IPS-18c (cell line): Measurements from ENCODE around the gene ANO4.

Experiments used
- H3K4me3 ChIP-seq: 2 replicates; pipeline ENCODE4 v1.7.0; 2013; ENCODE audit warnings: low read depth, mild to moderate bottlenecking, low read length, moderate library complexity; ENCODE audit not compliant: insufficient read depth
- H3K9me3 ChIP-seq: one replicate; pipeline ENCODE4 v1.6.1; 2013; ENCODE audit warnings: mild to moderate bottlenecking, low read length, moderate library complexity; ENCODE audit not compliant: control insufficient read depth, insufficient read depth

The ANO4 gene

DNA sequence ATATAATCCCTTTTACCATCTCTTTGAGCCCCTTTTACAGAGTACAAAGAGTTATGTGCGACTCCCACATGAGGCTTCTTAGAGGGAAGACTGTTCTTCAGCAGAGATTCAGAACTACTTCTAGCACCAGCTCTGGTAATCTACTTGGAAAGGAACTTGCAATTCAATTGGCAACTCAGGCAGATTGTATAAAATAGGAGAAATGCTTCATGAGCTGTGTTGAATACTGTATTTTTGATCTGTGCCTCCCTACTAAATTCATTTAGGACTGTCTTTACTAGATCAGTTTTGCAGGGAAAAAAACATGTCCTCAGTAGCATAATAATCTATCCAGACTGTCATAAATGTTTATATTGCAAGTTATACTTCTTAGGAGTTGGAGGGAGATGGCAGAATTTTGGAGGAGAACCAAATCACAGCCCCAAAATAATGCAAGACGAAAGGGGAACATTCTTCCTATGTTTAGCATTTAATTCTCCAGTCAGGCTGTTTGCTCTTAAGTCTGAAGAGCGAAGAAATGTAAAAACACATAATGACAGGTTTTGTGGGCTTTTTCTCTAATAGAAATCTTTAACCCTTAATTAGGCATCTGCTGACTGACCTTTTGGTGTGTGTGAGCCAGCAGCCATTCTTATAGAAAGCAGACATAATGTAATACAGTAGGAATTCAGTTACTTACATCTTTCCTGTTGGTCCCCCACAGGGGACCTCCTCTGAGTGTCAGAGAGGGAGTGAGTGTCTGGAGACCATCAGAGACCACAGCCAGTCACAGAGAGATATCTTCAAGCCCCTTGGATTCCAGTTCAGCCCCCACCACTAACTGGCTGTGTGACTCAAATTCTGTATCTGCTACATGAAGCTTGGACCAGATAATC lies 3.9 kb downstream of the ANO4 start:
- Histone ChIP-seq H3K9me3 (no peaks in the 10 kb centered on the region), H3K4me3 (no peak overlapping the region)

DNA sequence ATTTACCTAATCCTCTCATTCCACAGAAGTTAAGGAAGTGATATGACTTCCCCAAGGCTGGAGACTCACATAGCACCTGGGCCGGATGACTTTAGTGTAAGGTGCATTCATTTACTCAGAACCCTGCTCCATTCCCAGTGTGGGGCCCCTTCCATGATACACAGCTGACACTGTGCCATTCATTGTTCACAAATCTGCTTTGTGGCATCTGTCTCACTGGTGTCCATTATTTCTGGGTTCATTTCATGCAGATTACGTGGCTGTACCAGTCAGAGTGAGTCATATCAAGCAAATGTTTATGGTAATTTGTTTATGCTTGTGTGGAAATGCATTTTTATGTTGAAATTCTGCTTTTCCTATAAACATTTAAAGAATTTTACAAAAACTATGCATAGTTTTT lies 5.2 kb downstream of the ANO4 start:
- H3K4me3 ChIP-seq: no peak overlapping the region
- H3K9me3 ChIP-seq: no peaks in the 10 kb centered on the region

DNA sequence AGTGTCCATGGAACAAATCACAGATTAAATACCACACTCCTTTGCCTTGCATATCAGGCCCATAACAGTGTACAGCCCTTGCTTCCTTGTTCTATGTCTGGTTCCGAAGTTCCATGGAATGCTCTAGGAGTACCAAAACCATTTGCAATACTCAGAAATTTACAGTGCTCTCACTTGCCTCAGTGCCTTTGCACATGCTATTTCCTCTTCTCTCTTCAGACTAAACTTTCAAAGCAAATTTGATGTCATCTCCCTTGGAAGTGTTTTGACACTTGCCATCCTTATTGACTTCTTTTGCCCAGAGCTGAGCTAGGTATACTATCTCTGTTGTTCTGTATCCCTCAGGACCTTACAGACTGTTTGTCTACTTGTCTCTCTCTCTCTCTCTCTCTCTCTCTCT lies 6.1 kb downstream of the ANO4 start:
- no peaks in the 10 kb centered on the region for H3K9me3 ChIP-seq
- no peak overlapping the region for H3K4me3 ChIP-seq

DNA sequence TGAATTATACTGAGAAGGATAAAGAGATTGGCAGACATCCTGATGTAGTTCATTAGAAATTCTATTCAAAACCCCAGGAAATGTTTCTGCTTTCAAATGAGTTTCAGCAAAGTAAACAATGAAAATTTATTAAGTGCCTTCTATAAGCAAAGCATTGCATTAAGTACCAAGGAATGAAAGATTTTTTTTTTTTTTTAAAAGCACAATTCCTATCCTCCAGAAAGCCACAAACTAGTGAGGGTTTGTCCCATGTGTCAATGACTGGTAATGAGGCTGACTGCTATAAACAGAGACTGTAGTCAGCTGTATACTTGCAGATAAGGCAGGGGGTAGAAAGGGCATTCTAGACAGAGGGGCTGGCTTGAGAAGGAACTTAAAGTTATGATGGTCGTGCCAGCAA lies 6.7 kb downstream of the ANO4 start:
- Histone ChIP-seq H3K9me3 (no peaks in the 10 kb centered on the region), H3K4me3 (no peak overlapping the region)

DNA sequence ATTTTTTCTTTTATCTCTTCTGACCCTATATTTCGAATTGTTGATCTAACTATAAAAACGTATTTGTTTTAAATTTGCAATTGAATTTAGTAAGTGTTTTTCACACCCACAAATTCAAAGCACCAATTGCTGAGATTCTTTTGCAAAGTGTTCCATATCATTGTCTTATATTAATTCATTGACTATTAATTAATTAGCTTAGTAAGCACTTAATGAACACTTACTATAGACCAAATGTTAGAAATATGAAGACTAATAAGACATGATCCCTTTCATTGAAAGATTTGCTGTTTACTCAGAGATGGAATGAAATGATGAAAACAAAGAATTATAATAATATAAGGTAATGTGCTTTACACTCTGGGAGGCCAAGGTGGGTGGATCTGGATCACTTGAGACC lies 14.2 kb downstream of the ANO4 start:
- peaks cover 2% of the 10 kb centered on the region for H3K9me3 ChIP-seq
- no peak overlapping the region for H3K4me3 ChIP-seq

DNA sequence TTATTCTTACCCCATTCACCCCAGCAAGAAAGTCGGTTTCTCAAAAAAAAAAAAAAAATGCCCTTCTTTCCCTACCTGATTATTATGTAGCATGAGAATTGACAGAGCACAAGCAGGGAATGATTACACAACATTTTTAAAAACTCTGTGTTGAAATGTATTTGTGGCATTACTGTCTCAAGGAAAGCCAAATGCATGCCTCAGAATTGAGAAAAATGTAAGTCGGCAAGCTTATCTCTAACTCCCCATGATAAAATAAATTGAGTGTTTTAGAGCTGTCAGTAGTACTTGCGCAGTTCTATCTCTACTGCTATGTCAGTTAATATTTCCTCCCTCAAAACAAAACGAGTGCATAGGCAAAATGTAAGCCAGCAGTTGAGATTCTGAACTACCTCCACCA lies 25.7 kb downstream of the ANO4 start:
- no peak overlapping the region for H3K4me3 ChIP-seq
- no peaks in the 10 kb centered on the region for H3K9me3 ChIP-seq

DNA sequence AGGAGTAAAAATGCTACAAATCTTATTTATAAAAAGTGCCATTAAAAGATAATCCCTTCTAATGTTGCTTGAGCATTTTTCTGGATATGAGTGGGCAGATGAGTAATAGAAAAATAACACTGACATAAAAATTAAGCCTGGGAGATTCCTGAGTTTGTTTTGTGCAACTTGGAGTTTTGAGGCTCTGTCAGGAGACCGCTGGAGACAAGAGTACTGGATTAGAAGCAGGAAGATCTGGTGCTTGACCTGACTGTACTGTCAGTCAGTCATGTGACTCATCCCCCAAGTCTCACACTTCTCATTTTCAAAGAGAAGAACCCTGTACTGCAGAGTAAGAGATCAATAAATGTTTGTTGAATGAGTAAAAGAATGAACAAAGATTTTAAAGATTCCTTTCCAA lies 29.4 kb downstream of the ANO4 start:
- Histone ChIP-seq H3K4me3 (no peak overlapping the region), H3K9me3 (no peaks in the 10 kb centered on the region)

DNA sequence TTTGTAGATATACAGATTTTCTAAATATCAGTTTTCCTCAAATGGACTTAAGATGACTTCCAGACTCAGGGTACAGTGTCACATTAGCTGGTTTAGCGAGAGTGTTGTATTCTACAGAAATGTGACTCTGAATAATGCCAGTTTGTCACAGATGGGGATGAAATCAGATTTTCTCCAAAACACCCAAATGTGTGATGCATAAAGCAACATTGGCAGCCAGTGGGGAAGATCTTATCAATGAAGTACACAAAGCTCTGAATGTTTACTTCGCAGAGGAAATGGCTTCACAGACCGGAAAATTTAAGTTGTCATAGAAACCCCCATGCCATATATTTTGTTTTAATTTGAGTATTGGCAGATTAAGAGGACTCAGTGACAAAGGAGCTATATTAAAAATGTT lies 29.9 kb downstream of the ANO4 start:
- H3K4me3 ChIP-seq: no peak overlapping the region

DNA sequence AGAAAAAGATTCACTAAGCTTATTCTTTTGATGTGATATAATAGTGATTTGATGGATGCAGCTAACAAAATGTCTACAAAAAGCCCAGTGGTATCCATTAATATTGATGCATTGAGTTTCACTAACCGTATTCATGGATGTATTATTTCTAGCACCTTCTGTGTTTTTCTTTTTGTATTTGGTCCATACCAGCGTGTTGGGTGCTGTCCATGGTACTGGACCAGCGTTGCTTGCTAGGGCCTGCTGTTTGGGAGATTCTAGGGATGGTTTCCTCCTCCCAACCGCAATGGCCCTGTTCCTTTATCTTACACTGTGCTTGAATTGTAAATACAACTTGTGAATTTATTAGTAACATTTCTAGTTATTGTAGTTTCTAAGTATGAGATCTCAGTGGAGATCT lies 31.7 kb downstream of the ANO4 start:
- H3K9me3 ChIP-seq: no peaks in the 10 kb centered on the region
- H3K4me3 ChIP-seq: no peak overlapping the region

More for the DNA sequence above, 29.9 kb downstream of the ANO4 start:
- H3K9me3 ChIP-seq: no peaks in the 10 kb centered on the region

DNA sequence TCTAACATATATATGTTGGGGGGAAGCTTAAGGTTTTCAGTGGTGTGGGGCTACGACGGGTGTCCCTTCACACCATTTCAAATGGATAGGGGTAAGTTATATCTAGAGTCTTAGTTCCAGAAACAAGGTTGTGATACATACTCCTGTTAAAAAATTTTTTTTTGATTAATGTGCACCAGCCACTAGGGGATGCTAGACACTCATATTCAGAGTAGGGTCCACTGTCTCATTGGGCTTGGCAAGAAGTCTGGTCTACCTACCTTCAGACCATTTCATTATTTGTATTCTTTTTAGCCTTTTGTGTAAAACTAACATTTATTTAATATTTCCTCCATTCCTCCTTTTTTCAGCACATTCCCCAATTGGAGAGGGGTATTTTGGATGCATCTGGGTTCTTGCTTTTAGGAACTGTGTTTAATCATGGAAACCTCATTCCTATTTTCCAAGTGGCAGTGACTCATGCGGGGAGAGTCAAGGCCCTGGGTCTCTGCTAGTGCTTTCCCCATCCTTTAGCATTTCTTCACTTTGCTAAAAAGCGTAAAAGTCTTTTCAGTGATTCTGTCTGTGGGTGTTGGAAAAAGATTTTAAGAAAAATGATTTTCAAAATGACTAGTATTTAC lies 33.4 kb downstream of the ANO4 start:
- Histone ChIP-seq H3K9me3 (no peaks in the 10 kb centered on the region), H3K4me3 (no peak overlapping the region)

DNA sequence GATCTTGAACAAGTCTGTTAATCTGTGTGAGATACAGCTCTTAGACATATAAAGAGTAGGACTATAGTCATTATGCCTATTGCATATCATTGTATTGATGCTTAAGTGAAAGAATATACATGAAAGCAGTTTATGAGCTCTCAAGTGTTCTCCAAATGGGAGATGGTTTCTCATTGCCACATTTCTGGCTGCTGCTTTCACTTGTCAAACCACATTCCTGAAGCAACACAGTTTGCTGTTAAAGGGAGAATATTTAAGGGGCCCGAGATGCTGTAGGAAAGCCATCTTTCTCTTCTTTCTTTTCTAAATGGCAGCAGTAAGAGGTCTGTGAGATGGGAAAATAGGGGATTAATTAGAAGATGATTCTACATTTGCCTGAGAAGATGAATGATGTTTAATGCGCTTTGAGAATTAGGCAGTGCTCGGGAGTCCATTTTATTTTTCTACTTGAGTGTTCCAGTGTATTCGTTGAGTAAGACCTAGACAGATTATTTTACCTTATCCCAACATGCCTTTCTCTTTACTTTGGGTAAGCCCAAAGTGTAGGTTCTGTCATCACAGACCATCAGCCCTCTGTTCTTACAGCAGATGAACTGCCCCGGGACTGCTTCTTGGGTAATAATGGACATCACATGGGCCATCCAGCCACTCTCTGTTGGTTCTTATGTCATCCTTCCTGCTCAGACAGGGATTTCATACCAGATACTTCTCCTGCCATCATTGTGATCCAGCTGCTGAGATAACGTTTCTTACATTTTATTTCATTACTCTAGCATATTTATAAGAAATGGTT lies 35.6 kb downstream of the ANO4 start:
- Histone ChIP-seq H3K9me3 (no peaks in the 10 kb centered on the region), H3K4me3 (no peak overlapping the region)

DNA sequence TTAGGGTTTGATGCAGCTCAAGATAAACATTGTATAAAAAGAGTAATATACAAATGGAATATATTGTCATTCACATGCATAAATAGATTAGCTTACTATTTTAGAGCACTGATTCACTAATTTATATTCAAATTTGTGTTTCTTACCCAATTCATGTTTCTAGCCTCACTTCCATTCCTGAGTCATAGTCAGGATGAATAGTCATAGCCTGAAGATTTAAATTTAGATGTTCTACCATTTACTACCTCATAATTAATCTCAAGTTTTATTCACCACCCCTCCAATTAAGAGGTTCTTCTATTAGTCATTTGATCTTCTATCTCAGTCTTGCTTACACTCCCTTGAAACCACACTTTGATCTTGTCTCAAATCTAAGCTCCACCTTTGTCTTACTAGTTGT lies 38.7 kb downstream of the ANO4 start:
- Histone ChIP-seq H3K4me3 (no peak overlapping the region), H3K9me3 (peaks cover under 1% of the 10 kb centered on the region)

DNA sequence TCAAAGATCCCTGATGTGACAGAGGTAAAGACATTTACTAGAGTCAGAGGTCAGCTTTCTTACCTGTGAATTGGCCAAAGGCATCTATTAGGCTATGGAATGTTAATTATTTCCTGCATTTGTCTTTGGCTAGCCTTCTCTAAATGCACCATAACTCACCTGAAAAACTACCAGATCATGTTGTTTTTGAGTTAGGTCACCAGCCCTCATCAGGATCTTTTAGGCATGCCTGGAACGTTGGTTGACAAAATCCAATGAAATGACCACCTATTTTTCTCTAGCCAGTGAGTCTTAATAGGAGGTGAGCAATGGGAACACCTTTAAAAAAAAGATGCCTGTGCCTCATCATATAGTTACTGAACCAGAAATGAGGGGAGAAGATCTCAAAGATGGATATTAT lies 46.2 kb downstream of the ANO4 start:
- H3K4me3 ChIP-seq: no peak overlapping the region

DNA sequence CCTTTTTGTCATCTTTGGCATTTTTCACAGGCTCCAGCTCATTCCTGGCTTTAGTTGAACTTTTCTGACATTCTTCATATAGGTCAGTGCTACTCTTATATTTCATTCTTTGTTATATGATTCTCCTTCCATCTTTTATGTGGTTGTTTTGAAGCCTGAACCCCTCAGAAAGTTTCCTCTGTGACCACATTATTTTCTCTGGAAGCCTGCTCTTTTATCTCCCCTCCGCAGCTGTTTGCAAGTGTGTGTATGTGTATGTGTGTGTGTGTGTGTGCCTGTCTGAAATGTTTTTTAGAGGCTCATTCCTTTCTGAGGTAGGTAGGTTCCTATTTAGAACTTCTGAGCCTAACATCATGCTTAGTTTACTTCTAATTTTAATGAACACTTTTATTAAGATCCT lies 47.6 kb downstream of the ANO4 start:
- H3K4me3 ChIP-seq: no peak overlapping the region
- H3K9me3 ChIP-seq: peaks cover 3% of the 10 kb centered on the region

More for the DNA sequence above, 46.2 kb downstream of the ANO4 start:
- peaks cover 3% of the 10 kb centered on the region for H3K9me3 ChIP-seq

DNA sequence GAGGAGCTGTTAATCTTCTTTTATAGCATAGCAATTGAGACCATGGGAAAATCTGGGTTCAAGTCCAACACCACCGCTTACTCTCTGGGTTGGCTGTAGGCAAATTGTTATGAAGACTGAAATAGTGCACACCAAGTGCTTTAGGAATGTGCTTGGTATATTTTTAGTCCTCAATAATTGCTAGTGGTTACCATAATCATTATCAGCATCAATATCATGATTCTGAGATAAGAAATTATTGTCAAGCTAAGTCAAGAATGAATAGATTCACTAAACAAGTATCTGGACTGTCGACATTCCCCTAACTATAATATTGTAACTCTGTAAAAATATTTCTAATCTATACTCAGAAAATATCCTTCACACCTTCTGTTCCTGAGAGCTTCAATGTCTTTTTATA lies 48.5 kb downstream of the ANO4 start:
- H3K4me3 ChIP-seq: no peak overlapping the region
- H3K9me3 ChIP-seq: peaks cover 3% of the 10 kb centered on the region

DNA sequence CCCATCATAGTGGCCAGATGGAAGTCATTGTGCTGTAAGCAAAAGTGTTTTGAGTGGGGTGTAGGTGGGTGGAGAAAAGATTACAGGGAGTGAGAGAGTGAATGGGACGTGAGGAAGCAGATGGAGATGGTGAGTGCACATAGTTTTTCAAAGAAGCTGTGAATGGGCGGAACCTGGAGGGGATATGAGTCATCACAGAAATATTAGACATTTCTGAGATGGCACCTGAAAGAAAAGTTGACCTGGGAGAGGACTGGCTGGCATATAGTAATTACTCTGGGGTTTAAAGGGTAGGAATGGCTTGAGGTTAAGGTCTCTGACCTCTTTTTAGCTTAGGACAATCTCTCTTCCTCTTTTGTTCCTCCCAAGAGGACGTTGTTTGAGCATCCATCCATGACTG lies 50.5 kb downstream of the ANO4 start:
- H3K4me3 ChIP-seq: no peak overlapping the region
- no peaks in the 10 kb centered on the region for H3K9me3 ChIP-seq

DNA sequence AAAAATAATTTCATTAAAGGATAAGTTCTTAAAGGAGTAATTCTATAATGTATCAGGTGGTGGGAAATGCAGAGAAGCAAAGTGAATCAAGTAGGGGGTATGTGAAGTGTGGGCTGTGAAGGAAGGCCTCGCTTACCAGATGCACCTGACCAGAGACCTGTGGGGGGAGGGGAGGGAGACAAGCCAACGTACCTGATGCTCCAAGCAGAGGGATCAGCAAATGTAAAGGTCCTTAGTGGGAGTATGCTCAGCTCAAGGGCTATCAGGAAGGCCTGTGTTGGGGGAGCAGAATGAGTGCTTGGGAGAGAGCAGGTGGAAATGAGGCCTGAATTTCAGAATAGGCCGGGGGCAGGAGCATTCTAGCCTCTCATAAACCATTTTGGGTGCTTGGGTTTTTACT lies 57.1 kb downstream of the ANO4 start:
- Histone ChIP-seq H3K4me3 (no peak overlapping the region), H3K9me3 (no peaks in the 10 kb centered on the region)

DNA sequence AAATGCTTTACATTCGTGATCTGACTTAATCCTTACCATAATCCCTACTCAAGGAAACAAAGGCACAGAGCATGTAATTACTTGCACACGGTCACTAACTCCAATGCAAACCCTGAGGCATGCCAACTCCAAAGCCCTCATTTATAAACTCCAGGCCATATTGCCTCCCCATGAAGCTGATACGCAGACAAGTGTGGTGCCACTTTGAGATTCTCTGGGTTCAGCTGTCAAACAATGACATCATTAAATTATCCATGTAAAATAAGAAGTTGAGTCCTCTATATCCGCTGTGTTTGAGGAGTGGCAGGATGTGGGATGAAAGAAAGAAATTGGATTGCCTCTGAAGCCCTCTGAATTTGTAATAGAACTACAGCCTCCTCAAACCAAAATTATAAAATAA lies 62.8 kb downstream of the ANO4 start:
- Histone ChIP-seq H3K9me3 (no peaks in the 10 kb centered on the region), H3K4me3 (no peak overlapping the region)
